Measurements from ENCODE around the gene DUSP6. TPM values are rescaled to one million over a fixed set of nuclear protein-coding genes. Genes with fewer than 3 reads are reported as not detected.

DUSP6 gene
- total RNA-seq, 1 experiment from 2014 or later, result 24.4 TPM

- in situ Hi-C loops (cut with HindIII; ENCODE audit: low pct_unique_long_range_greater_than_20kb, low sequenced_read_pairs), result no loop called here
- DNase-seq (ENCODE audit: low read depth), result peak; percentile 78
These were observed 3.2 kb upstream of the DUSP6 start for GRCh38 chr12:89355243-89356068.

GRCh38 chr12:89354612-89355067, 2.3 kb upstream of the DUSP6 start:
- DNase-seq (ENCODE audit: low read depth), result peak; percentile 45
- in situ Hi-C loops (cut with HindIII; ENCODE audit: low pct_unique_long_range_greater_than_20kb, low sequenced_read_pairs), result no loop called here

- DNase-seq (ENCODE audit: low read depth), result peak; percentile 72
- in situ Hi-C loops (cut with HindIII; ENCODE audit: low pct_unique_long_range_greater_than_20kb, low sequenced_read_pairs), result no loop called here
These were observed 1.7 kb upstream of the DUSP6 start for GRCh38 chr12:89353823-89354611.

GRCh38 chr12:89353188-89353822, 1.0 kb upstream of the DUSP6 start:
- DNase-seq (ENCODE audit: low read depth), result peak; percentile 87
- in situ Hi-C loops (cut with HindIII; ENCODE audit: low pct_unique_long_range_greater_than_20kb, low sequenced_read_pairs), result no loop called here

GRCh38 chr12:89352242-89352491, 134 bp downstream of the DUSP6 start:
- no peak for DNase-seq (ENCODE audit: low read depth)
- in situ Hi-C loops (cut with HindIII; ENCODE audit: low pct_unique_long_range_greater_than_20kb, low sequenced_read_pairs), result no loop called here

- in situ Hi-C loops (cut with HindIII; ENCODE audit: low pct_unique_long_range_greater_than_20kb, low sequenced_read_pairs), result no loop called here
- DNase-seq (ENCODE audit: low read depth), result peak; percentile 38
These were observed 636 bp downstream of the DUSP6 start for GRCh38 chr12:89351489-89352241.

- in situ Hi-C loops (cut with HindIII; ENCODE audit: low pct_unique_long_range_greater_than_20kb, low sequenced_read_pairs), result no loop called here
- no peak for DNase-seq (ENCODE audit: low read depth)
These were observed 1.4 kb downstream of the DUSP6 start for GRCh38 chr12:89350630-89351488.

GRCh38 chr12:89350260-89350629, 2.1 kb downstream of the DUSP6 start:
- in situ Hi-C loops (cut with HindIII; ENCODE audit: low pct_unique_long_range_greater_than_20kb, low sequenced_read_pairs), result no loop called here
- no peak for DNase-seq (ENCODE audit: low read depth)

- DNase-seq (ENCODE audit: low read depth), result no peak
- in situ Hi-C loops (cut with HindIII; ENCODE audit: low pct_unique_long_range_greater_than_20kb, low sequenced_read_pairs), result no loop called here
These were observed 2.5 kb downstream of the DUSP6 start for GRCh38 chr12:89349814-89350213.

- DNase-seq (ENCODE audit: low read depth), result no peak
- in situ Hi-C loops (cut with HindIII; ENCODE audit: low pct_unique_long_range_greater_than_20kb, low sequenced_read_pairs), result no loop called here
These were observed 3.2 kb downstream of the DUSP6 start for GRCh38 chr12:89348894-89349699.

- DNase-seq (ENCODE audit: low read depth), result no peak
These were observed 4.9 kb downstream of the DUSP6 start for GRCh38 chr12:89347325-89347829.

GRCh38 chr12:89346741-89347324, 5.5 kb downstream of the DUSP6 start:
- in situ Hi-C loops (cut with HindIII; ENCODE audit: low pct_unique_long_range_greater_than_20kb, low sequenced_read_pairs), result no loop called here
- DNase-seq (ENCODE audit: low read depth), result no peak

More at GRCh38 chr12:89347325-89347829, 4.9 kb downstream of the DUSP6 start:
- in situ Hi-C loops (cut with HindIII; ENCODE audit: low pct_unique_long_range_greater_than_20kb, low sequenced_read_pairs), result no loop called here

GRCh38 chr12:89345830-89346740, 6.2 kb downstream of the DUSP6 start:
- in situ Hi-C loops (cut with HindIII; ENCODE audit: low pct_unique_long_range_greater_than_20kb, low sequenced_read_pairs), result no loop called here
- no peak for DNase-seq (ENCODE audit: low read depth)

GRCh38 chr12:89345376-89345775, 6.9 kb downstream of the DUSP6 start:
- no peak for DNase-seq (ENCODE audit: low read depth)
- in situ Hi-C loops (cut with HindIII; ENCODE audit: low pct_unique_long_range_greater_than_20kb, low sequenced_read_pairs), result no loop called here

GRCh38 chr12:89344862-89345202, 7.5 kb downstream of the DUSP6 start:
- in situ Hi-C loops (cut with HindIII; ENCODE audit: low pct_unique_long_range_greater_than_20kb, low sequenced_read_pairs), result no loop called here
- DNase-seq (ENCODE audit: low read depth), result no peak
